Daoy (cell line): ENCODE results near the gene SPECC1L. TPM values are rescaled to one million over a fixed set of nuclear protein-coding genes. Genes with fewer than 3 reads are reported as not detected.
"Not testable (repeated sequence)": the region's sequence is repeated elsewhere in the genome, so short reads cannot be mapped to it uniquely, and the experiment has no call there.

ENCODE experiments used
- DNase-seq: peaks from one replicate; pipeline ENCODE4 v3.0.0-alpha.2; 2015; ENCODE audit warnings: low read depth
- total RNA-seq: library from RNA; depleted of rRNA; stranded (reverse); fragments of >200 nt; shearing (Covaris generic); gene quantifications from 2 replicates; pipeline ENCODE4 v1.2.3, GENCODE V29; 2014; rRNA removed

The SPECC1L gene
- total RNA-seq: 21.9 and 24.1 TPM in 2 replicates

- peak; percentile 96 for DNase-seq
Observed at GRCh38 chr22:24270556-24271385, at the start of gene SPECC1L. TSS of gene SPECC1L (plus strand) at chr22:24270831. CDS start at chr22:24302232, 31,401 bp downstream.

- no peak for DNase-seq
Observed at GRCh38 chr22:24224468-24224867, 46.2 kb upstream of the SPECC1L start.

GRCh38 chr22:24225044-24225601, 45.5 kb upstream of the SPECC1L start:
- DNase-seq: no peak

GRCh38 chr22:24225951-24226350, 44.7 kb upstream of the SPECC1L start:
- no peak for DNase-seq

GRCh38 chr22:24230911-24231656, 39.5 kb upstream of the SPECC1L start:
- peak; percentile 45 for DNase-seq

- DNase-seq: no peak
Observed at GRCh38 chr22:24231706-24232105, 38.9 kb upstream of the SPECC1L start.

GRCh38 chr22:24232124-24232523, 38.5 kb upstream of the SPECC1L start:
- DNase-seq: no peak

- no peak for DNase-seq
Observed at GRCh38 chr22:24232725-24233124, 37.9 kb upstream of the SPECC1L start.

- DNase-seq: no peak
Observed at GRCh38 chr22:24233235-24233634, 37.4 kb upstream of the SPECC1L start.

GRCh38 chr22:24233816-24234215, 36.8 kb upstream of the SPECC1L start:
- no peak for DNase-seq

GRCh38 chr22:24235315-24235714, 35.3 kb upstream of the SPECC1L start:
- no peak for DNase-seq

- no peak for DNase-seq
Observed at GRCh38 chr22:24236656-24237055, 34.0 kb upstream of the SPECC1L start.

- peak; percentile 38 for DNase-seq
Observed at GRCh38 chr22:24238101-24238694, 32.4 kb upstream of the SPECC1L start.

- DNase-seq: no peak
Observed at GRCh38 chr22:24240381-24240780, 30.2 kb upstream of the SPECC1L start.

GRCh38 chr22:24240985-24241692, 29.5 kb upstream of the SPECC1L start:
- not testable (repeated sequence) for DNase-seq

GRCh38 chr22:24243417-24243816, 27.2 kb upstream of the SPECC1L start:
- not testable (repeated sequence) for DNase-seq

GRCh38 chr22:24244144-24244787, 26.4 kb upstream of the SPECC1L start:
- no peak for DNase-seq

GRCh38 chr22:24245030-24245431, 25.6 kb upstream of the SPECC1L start, which contains the start of gene GGT5:
TSS of gene GGT5 (minus strand) at chr22:24245082. CDS start at chr22:24244725, 357 bp downstream.
- DNase-seq: not testable (repeated sequence)

- not testable (repeated sequence) for DNase-seq
Observed at GRCh38 chr22:24245584-24246561, 24.8 kb upstream of the SPECC1L start.
